T-helper 2 cell (primary cell): Measurements from ENCODE around the gene KCTD15.

Experiments
- DNase-seq, 5 experiments: peaks; one replicate each; pipeline versions ENCODE4 v3.0.0 to v3.0.0-alpha.2; 2012 to 2022

Gene KCTD15

DNA sequence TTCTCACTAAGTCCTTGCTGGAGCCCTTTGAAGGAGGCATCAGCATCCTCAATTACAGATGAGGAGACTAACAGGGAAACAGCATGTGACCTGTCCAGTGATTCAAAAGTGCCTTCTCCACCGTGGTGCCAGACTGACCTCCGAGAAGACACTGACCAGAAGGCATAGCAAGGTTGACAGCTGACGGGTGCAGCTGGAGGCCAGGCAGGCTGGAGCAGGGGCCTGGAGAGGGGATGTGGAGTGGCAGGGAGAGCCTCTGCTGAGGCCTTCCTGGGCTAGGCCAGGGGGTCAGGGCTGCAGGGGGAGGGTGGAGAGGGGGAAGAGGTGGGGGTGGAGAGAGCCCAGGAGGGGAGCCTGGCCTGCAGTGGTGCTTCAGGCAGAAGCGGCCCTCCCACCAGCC, 66.3 kb downstream of the KCTD15 start:
- no peak for DNase-seq

DNA sequence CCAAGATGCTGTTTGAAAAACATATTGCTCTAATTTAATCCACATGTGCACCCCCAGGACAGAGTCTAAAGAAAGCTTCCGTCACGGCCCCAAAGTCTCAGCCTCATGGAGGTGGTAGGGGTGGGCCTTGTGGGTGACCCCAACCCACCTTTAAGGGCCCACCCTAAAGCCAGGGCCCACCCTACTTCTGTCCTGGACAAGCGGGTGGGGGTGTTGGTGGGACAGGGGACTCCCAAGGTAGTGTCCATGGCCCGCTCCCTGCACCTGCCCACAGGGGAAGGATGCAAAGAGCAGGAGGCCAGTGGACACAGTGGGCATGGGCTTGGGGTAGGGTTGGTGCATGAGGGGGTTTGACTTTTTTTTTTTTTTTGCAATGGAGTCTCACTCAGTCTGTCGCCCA, 66.8 kb downstream of the KCTD15 start:
- no peak for DNase-seq

DNA sequence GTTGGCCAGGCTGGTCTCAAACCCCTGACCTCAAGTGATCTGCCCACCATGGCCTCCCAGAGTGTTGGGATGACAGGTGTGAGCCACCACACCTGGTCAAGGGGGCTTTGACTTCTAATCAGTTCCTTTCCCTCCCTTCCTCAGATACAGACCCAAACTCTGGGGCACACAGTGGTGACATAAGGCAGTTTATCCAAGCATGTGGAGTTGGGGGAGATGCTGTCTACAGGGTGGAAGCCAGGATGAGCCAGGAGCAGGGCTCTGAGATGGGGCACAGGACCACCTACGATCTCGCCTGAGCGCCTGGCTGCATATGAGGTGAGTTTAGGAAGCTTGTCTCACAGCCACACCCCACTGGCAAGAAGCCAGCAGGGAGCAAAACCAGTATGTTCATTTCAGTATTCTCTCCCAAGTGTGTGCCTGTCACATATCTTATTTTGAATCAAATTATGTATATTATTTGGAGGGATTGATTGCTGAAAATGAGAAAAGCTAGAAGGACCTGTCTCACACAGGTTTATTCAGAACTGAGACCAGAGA, 67.7 kb downstream of the KCTD15 start:
- no peak for DNase-seq

DNA sequence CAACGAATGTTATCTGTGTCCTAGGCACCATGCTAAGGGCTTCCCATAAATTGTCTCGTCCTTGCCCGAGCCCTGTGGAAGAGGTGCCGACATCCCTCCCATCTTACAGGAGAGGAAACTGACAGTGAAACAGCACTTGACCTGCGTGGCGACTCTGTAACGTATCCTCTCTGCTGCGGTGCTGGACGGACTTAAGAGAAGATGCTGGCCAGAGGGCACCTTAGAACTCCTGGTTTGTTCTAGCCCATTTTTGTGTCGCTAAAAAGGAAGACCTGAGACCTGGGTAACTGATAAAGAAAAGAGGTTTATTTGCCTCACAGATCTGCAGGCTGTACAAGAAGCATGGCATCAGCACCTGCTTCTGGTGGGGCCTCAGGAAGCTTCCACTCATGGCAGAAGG, 68.6 kb downstream of the KCTD15 start:
- no peak for DNase-seq
